ENCODE measurements around the gene NIN.

Gene NIN

GRCh38 chr14:50844391-50844790, 13.4 kb upstream of the NIN start:
- in situ Hi-C loops (cut with MboI; ENCODE audit: low pct_unique_long_range_greater_than_20kb, low sequenced_read_pairs, unreplicated experiment): no loop called here
- no peak for DNase-seq (ENCODE audit: low spot score)
- TF ChIP-seq CTCF (IDR thresholded peaks at IDR 0.05; ENCODE audit: extremely low read depth, insufficient read depth, missing control alignments): no peak

- no peak for TF ChIP-seq CTCF (IDR thresholded peaks at IDR 0.05; ENCODE audit: extremely low read depth, insufficient read depth, missing control alignments)
- in situ Hi-C loops (cut with MboI; ENCODE audit: low pct_unique_long_range_greater_than_20kb, low sequenced_read_pairs, unreplicated experiment): no loop called here
- no peak for DNase-seq (ENCODE audit: low spot score)
Measured at GRCh38 chr14:50839691-50840090, 8.7 kb upstream of the NIN start.

- TF ChIP-seq CTCF (IDR thresholded peaks at IDR 0.05; ENCODE audit: extremely low read depth, insufficient read depth, missing control alignments): no peak
Measured at GRCh38 chr14:50839048-50839447, 8.1 kb upstream of the NIN start.

DNA sequence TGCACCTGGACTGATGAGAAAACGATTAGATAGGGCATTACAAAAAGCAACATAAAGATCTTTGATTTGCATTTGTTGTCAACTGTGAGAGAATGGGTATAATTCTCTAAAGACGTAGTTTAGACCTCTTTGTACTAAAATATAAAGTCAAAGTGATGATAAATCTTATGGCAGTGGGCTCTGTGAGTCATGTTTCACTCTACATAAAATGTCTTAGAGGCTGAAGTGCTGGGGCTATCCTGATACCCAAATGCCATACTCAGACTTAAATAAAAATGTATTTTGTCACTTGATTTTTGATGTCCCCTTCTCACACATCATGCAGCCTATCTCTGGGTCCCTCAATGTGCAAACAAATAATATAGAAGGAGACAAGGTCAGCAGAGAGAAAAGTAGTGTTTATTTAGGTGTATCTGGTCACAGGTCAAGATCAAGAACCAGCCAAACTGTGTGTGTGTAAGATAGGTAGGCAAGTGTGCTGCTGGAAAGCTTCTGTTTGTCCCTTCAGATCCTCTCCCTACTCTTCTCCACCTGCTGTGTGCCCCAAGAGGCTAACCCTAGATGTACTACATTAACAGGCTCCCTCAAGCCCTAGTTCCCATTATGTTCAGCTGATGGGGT, 7.0 kb upstream of the NIN start:
- TF ChIP-seq CTCF (IDR thresholded peaks at IDR 0.05; ENCODE audit: extremely low read depth, insufficient read depth, missing control alignments): no peak
- no peak for DNase-seq (ENCODE audit: low spot score)
- in situ Hi-C loops (cut with MboI; ENCODE audit: low pct_unique_long_range_greater_than_20kb, low sequenced_read_pairs, unreplicated experiment): no loop called here

More at GRCh38 chr14:50839048-50839447, 8.1 kb upstream of the NIN start:
- DNase-seq (ENCODE audit: low spot score): no peak
- in situ Hi-C loops (cut with MboI; ENCODE audit: low pct_unique_long_range_greater_than_20kb, low sequenced_read_pairs, unreplicated experiment): no loop called here

DNA sequence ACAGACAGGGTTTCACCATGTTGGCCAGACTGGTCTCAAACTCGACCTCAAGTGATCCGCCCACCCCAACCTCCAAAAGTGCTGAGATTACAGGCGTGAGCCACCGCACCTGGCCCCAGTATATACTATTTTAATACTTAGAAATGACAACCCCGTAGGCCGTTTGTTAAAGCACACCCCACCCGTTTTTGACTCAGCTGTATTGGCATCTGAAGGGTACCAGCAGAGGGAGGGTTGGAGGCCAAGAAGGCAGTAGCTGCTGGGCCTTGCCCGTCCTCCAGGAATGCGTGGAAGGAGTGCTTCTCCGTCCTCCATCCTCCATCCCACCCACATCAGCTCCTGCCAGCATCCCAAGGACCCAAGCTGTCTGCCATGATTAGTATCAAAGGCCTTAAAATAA, 6.3 kb upstream of the NIN start:
- no peak for TF ChIP-seq CTCF (IDR thresholded peaks at IDR 0.05; ENCODE audit: extremely low read depth, insufficient read depth, missing control alignments)
- in situ Hi-C loops (cut with MboI; ENCODE audit: low pct_unique_long_range_greater_than_20kb, low sequenced_read_pairs, unreplicated experiment): no loop called here
- DNase-seq (ENCODE audit: low spot score): no peak

DNA sequence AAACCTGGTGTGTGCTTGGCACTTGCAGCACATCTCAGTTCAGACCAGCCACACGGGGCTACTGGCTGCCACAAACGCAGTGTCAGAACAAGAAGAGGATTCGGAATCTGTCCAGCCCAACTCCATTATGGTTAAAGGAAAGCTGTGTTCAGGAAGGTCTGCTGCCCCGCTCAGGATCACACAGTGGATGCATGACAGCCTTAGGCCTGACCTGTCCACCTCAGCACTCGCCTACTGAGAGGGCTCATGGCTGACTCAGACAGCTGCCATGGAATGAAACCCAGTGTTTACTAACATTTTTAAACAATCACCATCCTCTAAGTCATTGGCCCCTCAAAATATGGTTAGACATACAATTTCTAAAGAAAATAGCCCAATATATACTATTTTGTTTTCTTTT, 5.6 kb upstream of the NIN start:
- in situ Hi-C loops (cut with MboI; ENCODE audit: low pct_unique_long_range_greater_than_20kb, low sequenced_read_pairs, unreplicated experiment): no loop called here
- no peak for DNase-seq (ENCODE audit: low spot score)
- TF ChIP-seq CTCF (IDR thresholded peaks at IDR 0.05; ENCODE audit: extremely low read depth, insufficient read depth, missing control alignments): no peak

DNA sequence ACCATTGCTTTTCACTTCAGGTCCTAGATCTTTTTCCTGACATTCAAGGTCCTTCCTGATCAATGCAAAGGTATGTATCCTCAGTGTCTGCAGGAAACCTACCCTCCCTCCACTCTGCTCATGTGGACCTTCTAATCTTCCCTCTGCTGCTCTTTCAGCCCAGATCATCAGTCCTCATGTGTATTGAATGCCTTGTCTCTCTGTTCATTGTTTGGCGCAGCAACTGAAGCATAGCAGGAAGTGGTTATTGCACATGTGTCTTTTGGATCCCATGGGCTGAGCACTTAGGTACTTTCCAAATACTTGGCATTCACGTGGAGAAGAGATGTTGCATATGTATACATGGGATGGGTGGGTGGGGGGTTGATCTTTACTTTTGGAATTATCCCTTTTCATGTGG, 4.3 kb upstream of the NIN start:
- in situ Hi-C loops (cut with MboI; ENCODE audit: low pct_unique_long_range_greater_than_20kb, low sequenced_read_pairs, unreplicated experiment): no loop called here
- no peak for TF ChIP-seq CTCF (IDR thresholded peaks at IDR 0.05; ENCODE audit: extremely low read depth, insufficient read depth, missing control alignments)
- DNase-seq (ENCODE audit: low spot score): no peak
